Activated naive CD4-positive, alpha-beta T cell treated with anti-CD3 and anti-CD28 coated beads, Interleukin-2, amount 10 ng/mL, durations not matched to agents 7 days and 5 days (primary cell): Measurements from ENCODE around the gene PTPRZ1.

ENCODE experiments used
- CTCF ChIA-PET: fragments of 350-600 bp; sonication (Branson Sonifier 250); formaldehyde crosslinking; loops from one replicate; lab custom pipeline; 2021; ENCODE audit warnings: antibody characterized with exemption; lab: Charles Lee
- DNase-seq: peaks from one replicate; pipeline ENCODE4 v3.0.0-alpha.2; 2020
- H3K27ac Mint-ChIP-seq: one replicate; pipeline ENCODE4 v1.8.0; 2021; ENCODE audit warnings: mild to moderate bottlenecking, moderate library complexity, mixed read lengths
- H3K27me3 Mint-ChIP-seq: one replicate; pipeline ENCODE4 v1.8.0; 2021; ENCODE audit warnings: mild to moderate bottlenecking, mixed read lengths
- H3K36me3 Mint-ChIP-seq: one replicate; pipeline ENCODE4 v1.8.0; 2021; ENCODE audit warnings: mixed read lengths
- H3K4me1 Mint-ChIP-seq: one replicate; pipeline ENCODE4 v1.8.0; 2021; ENCODE audit warnings: mixed read lengths
- H3K4me3 Mint-ChIP-seq: one replicate; pipeline ENCODE4 v1.8.0; 2021; ENCODE audit warnings: mild to moderate bottlenecking, moderate library complexity, mixed read lengths
- H3K9me3 Mint-ChIP-seq: one replicate; pipeline ENCODE4 v1.8.0; 2021; ENCODE audit warnings: mixed read lengths

PTPRZ1 gene

GRCh38 chr7:121914676-121915279 lies 41.8 kb downstream of the PTPRZ1 start:
- no peaks in the 10 kb centered on the region for H3K9me3 Mint-ChIP-seq
- no peaks in the 10 kb centered on the region for H3K36me3 Mint-ChIP-seq
- CTCF ChIA-PET = no interaction called here
- H3K27ac Mint-ChIP-seq = no peak overlapping the region
- no peaks in the 10 kb centered on the region for H3K27me3 Mint-ChIP-seq
- DNase-seq = no peak
- H3K4me1 Mint-ChIP-seq = no peaks in the 10 kb centered on the region
- no peak overlapping the region for H3K4me3 Mint-ChIP-seq

GRCh38 chr7:121916211-121916610 lies 43.2 kb downstream of the PTPRZ1 start:
- Mint-ChIP-seq H3K4me3 (no peak overlapping the region), H3K27me3 (no peaks in the 10 kb centered on the region), H3K36me3 (no peaks in the 10 kb centered on the region), H3K27ac (no peak overlapping the region), H3K9me3 (no peaks in the 10 kb centered on the region), H3K4me1 (no peaks in the 10 kb centered on the region)
- CTCF ChIA-PET = no interaction called here
- no peak for DNase-seq

GRCh38 chr7:121919986-121920385 lies 47.0 kb downstream of the PTPRZ1 start:
- CTCF ChIA-PET = no interaction called here
- H3K27me3 Mint-ChIP-seq = no peaks in the 10 kb centered on the region
- H3K27ac Mint-ChIP-seq = no peak overlapping the region
- DNase-seq = no peak
- no peaks in the 10 kb centered on the region for H3K36me3 Mint-ChIP-seq
- H3K4me1 Mint-ChIP-seq = no peaks in the 10 kb centered on the region
- H3K9me3 Mint-ChIP-seq = no peaks in the 10 kb centered on the region
- H3K4me3 Mint-ChIP-seq = no peak overlapping the region

GRCh38 chr7:121924269-121925186 lies 51.6 kb downstream of the PTPRZ1 start:
- CTCF ChIA-PET = no interaction called here

GRCh38 chr7:121931149-121931902 lies 58.4 kb downstream of the PTPRZ1 start:
- CTCF ChIA-PET = no interaction called here
- H3K9me3 Mint-ChIP-seq = no peaks in the 10 kb centered on the region
- no peaks in the 10 kb centered on the region for H3K4me1 Mint-ChIP-seq
- no peaks in the 10 kb centered on the region for H3K27me3 Mint-ChIP-seq
- no peak overlapping the region for H3K4me3 Mint-ChIP-seq
- H3K36me3 Mint-ChIP-seq = no peaks in the 10 kb centered on the region
- DNase-seq = no peak
- H3K27ac Mint-ChIP-seq = no peak overlapping the region

More at GRCh38 chr7:121924269-121925186, 51.6 kb downstream of the PTPRZ1 start:
- Mint-ChIP-seq H3K27ac (no peak overlapping the region), H3K9me3 (no peaks in the 10 kb centered on the region), H3K36me3 (no peaks in the 10 kb centered on the region), H3K4me3 (no peak overlapping the region), H3K4me1 (no peaks in the 10 kb centered on the region), H3K27me3 (no peaks in the 10 kb centered on the region)
- DNase-seq = no peak

GRCh38 chr7:121932768-121933167 lies 59.8 kb downstream of the PTPRZ1 start:
- no peaks in the 10 kb centered on the region for H3K9me3 Mint-ChIP-seq
- no peaks in the 10 kb centered on the region for H3K27me3 Mint-ChIP-seq
- no peaks in the 10 kb centered on the region for H3K36me3 Mint-ChIP-seq
- DNase-seq = no peak
- H3K27ac Mint-ChIP-seq = no peak overlapping the region
- no peak overlapping the region for H3K4me3 Mint-ChIP-seq
- CTCF ChIA-PET = no interaction called here
- no peaks in the 10 kb centered on the region for H3K4me1 Mint-ChIP-seq

GRCh38 chr7:121936951-121937623 lies 64.1 kb downstream of the PTPRZ1 start:
- H3K27ac Mint-ChIP-seq = no peak overlapping the region
- no peak for DNase-seq

GRCh38 chr7:121938429-121938996 lies 65.6 kb downstream of the PTPRZ1 start:
- no peaks in the 10 kb centered on the region for H3K4me1 Mint-ChIP-seq
- H3K27ac Mint-ChIP-seq = no peak overlapping the region
- H3K4me3 Mint-ChIP-seq = no peak overlapping the region
- H3K27me3 Mint-ChIP-seq = no peaks in the 10 kb centered on the region
- CTCF ChIA-PET = no interaction called here
- H3K36me3 Mint-ChIP-seq = no peaks in the 10 kb centered on the region
- H3K9me3 Mint-ChIP-seq = no peaks in the 10 kb centered on the region
- DNase-seq = no peak

More at GRCh38 chr7:121936951-121937623, 64.1 kb downstream of the PTPRZ1 start:
- H3K36me3 Mint-ChIP-seq = no peaks in the 10 kb centered on the region
- no peak overlapping the region for H3K4me3 Mint-ChIP-seq
- no peaks in the 10 kb centered on the region for H3K4me1 Mint-ChIP-seq
- CTCF ChIA-PET = no interaction called here
- no peaks in the 10 kb centered on the region for H3K9me3 Mint-ChIP-seq
- no peaks in the 10 kb centered on the region for H3K27me3 Mint-ChIP-seq

GRCh38 chr7:121940918-121941317 lies 68.0 kb downstream of the PTPRZ1 start:
- H3K36me3 Mint-ChIP-seq = no peaks in the 10 kb centered on the region
- DNase-seq = no peak
- no peaks in the 10 kb centered on the region for H3K4me1 Mint-ChIP-seq
- CTCF ChIA-PET = no interaction called here
- no peaks in the 10 kb centered on the region for H3K9me3 Mint-ChIP-seq
- no peak overlapping the region for H3K4me3 Mint-ChIP-seq
- H3K27ac Mint-ChIP-seq = no peak overlapping the region
- no peaks in the 10 kb centered on the region for H3K27me3 Mint-ChIP-seq

- no peak overlapping the region for H3K4me3 Mint-ChIP-seq
- CTCF ChIA-PET = no interaction called here
- H3K27me3 Mint-ChIP-seq = no peaks in the 10 kb centered on the region
- no peaks in the 10 kb centered on the region for H3K9me3 Mint-ChIP-seq
- H3K4me1 Mint-ChIP-seq = no peaks in the 10 kb centered on the region
- H3K36me3 Mint-ChIP-seq = no peaks in the 10 kb centered on the region
- no peak for DNase-seq
- no peak overlapping the region for H3K27ac Mint-ChIP-seq
Observed at GRCh38 chr7:121941830-121942229, 68.9 kb downstream of the PTPRZ1 start.

GRCh38 chr7:121945066-121945465 lies 72.1 kb downstream of the PTPRZ1 start:
- Mint-ChIP-seq H3K9me3 (no peaks in the 10 kb centered on the region), H3K4me1 (no peaks in the 10 kb centered on the region), H3K4me3 (no peak overlapping the region), H3K27ac (no peak overlapping the region), H3K36me3 (no peaks in the 10 kb centered on the region), H3K27me3 (no peaks in the 10 kb centered on the region)
- DNase-seq = no peak
- CTCF ChIA-PET = no interaction called here

- CTCF ChIA-PET = no interaction called here
- Mint-ChIP-seq H3K9me3 (no peaks in the 10 kb centered on the region), H3K4me3 (no peak overlapping the region), H3K4me1 (no peaks in the 10 kb centered on the region), H3K27me3 (no peaks in the 10 kb centered on the region), H3K27ac (no peak overlapping the region), H3K36me3 (no peaks in the 10 kb centered on the region)
- DNase-seq = no peak
Observed at GRCh38 chr7:121945480-121946236, 72.7 kb downstream of the PTPRZ1 start.

- no peaks in the 10 kb centered on the region for H3K9me3 Mint-ChIP-seq
- H3K27ac Mint-ChIP-seq = no peak overlapping the region
- H3K27me3 Mint-ChIP-seq = no peaks in the 10 kb centered on the region
- CTCF ChIA-PET = no interaction called here
- DNase-seq = no peak
- H3K4me1 Mint-ChIP-seq = no peaks in the 10 kb centered on the region
- H3K36me3 Mint-ChIP-seq = no peaks in the 10 kb centered on the region
- no peak overlapping the region for H3K4me3 Mint-ChIP-seq
Observed at GRCh38 chr7:121953164-121953563, 80.2 kb downstream of the PTPRZ1 start.
